B cell (primary cell): Measurements from ENCODE around the gene PRDM15. TPM values are rescaled to one million over a fixed set of nuclear protein-coding genes. Genes with fewer than 3 reads are reported as not detected.

Experiments used
- ATAC-seq: fragments of 200-7000 bp; cut with Tn5 transposase; one replicate; pipeline ENCODE4 v1.10.0; 2021; ENCODE audit warnings: low read depth, mild to moderate bottlenecking, moderate number of reproducible peaks, moderate library complexity
- CTCF ChIA-PET: fragments of 350-600 bp; sonication (Branson Sonifier 250); formaldehyde crosslinking; loops from one replicate; lab custom pipeline; 2021; ENCODE audit warnings: antibody characterized with exemption, inconsistent platforms; lab: Charles Lee
- POLR2A ChIA-PET: fragments of 350-600 bp; sonication (Branson Sonifier 250); formaldehyde crosslinking; loops from one replicate; lab custom pipeline; 2021; ENCODE audit warnings: antibody characterized with exemption; lab: Charles Lee
- DNase-seq: peaks from one replicate; pipeline ENCODE4 v3.0.0; 2013
- H2AFZ ChIP-seq: 2 replicates; pipeline ENCODE4 v1.6.1; 2012; ENCODE audit warnings: mild to moderate bottlenecking, low read depth, low read length; ENCODE audit not compliant: insufficient read depth, poor library complexity, severe bottlenecking
- H3K27ac ChIP-seq, 2 donors: 1 replicate in 1 of 2; 2 replicates in 1 of 2; pipeline ENCODE4 v1.5.1; 2012 to 2013; ENCODE audit warnings: low read length in 2 of 2, mild to moderate bottlenecking in 2 of 2, moderate library complexity in 1 of 2
- H3K27me3 ChIP-seq, 4 experiments: fragments of 200-600 bp in 1 of 4; sonication (generic) in 1 of 4; replicated peaks in 1 of 4; 1 replicate in 2 of 4; 2 replicates in 2 of 4; pipeline versions ENCODE4 v1.6.1 to v1.7.0; 2013 to 2016; ENCODE audit warnings: low read length in 3 of 4, mild to moderate bottlenecking in 2 of 4, mixed read lengths in 1 of 4, moderate library complexity in 1 of 4; ENCODE audit not compliant: insufficient read depth in 4 of 4, control insufficient read depth in 3 of 4; ENCODE audit errors: control extremely low read depth in 1 of 4
- H3K36me3 ChIP-seq, 2 experiments: replicated peaks in 1 of 2; 1 replicate in 1 of 2; 2 replicates in 1 of 2; pipeline versions ENCODE4 v1.6.1 to v1.7.1; 2013; ENCODE audit warnings: low read length in 1 of 2; ENCODE audit not compliant: insufficient read depth in 2 of 2, control insufficient read depth in 1 of 2; ENCODE audit errors: control extremely low read depth in 1 of 2, extremely low read depth in 1 of 2
- H3K4me1 ChIP-seq, 2 donors: fragments of 200-600 bp in 1 of 2; sonication (generic) in 1 of 2; 1 replicate in 1 of 2; 2 replicates in 1 of 2; pipeline versions ENCODE4 v1.5.1 to v1.6.1; 2013 to 2017; ENCODE audit warnings: low read length in 2 of 2; ENCODE audit not compliant: control insufficient read depth in 2 of 2, insufficient read depth in 2 of 2
- H3K4me2 ChIP-seq: replicated peaks from 2 replicates; pipeline ENCODE3; 2012; ENCODE audit warnings: mild to moderate bottlenecking, low read depth, low read length; ENCODE audit not compliant: poor library complexity, severe bottlenecking
- H3K4me3 ChIP-seq, 5 experiments: fragments of 200-600 bp in 1 of 5; sonication (generic) in 1 of 5; 1 replicate in 3 of 5; 2 replicates in 2 of 5; pipeline versions ENCODE4 v1.5.1 to v1.7.0; 2011 to 2016; ENCODE audit warnings: low read length in 4 of 5, mild to moderate bottlenecking in 4 of 5, low read depth in 2 of 5, control low read depth in 1 of 5, moderate library complexity in 1 of 5; ENCODE audit not compliant: insufficient read depth in 1 of 5; ENCODE audit errors: control extremely low read depth in 1 of 5, extremely low read depth in 1 of 5
- H3K79me2 ChIP-seq: fragments of 200-600 bp; sonication (generic); one replicate; pipeline ENCODE4 v1.6.0; 2016; ENCODE audit warnings: low read length; ENCODE audit not compliant: control insufficient read depth, insufficient read depth
- H3K9ac ChIP-seq: fragments of 200-600 bp; sonication (generic); 2 replicates; pipeline ENCODE4 v1.6.1; 2017; ENCODE audit warnings: mild to moderate bottlenecking, low read length, moderate library complexity
- H3K9me3 ChIP-seq, 3 donors: one replicate each; pipeline versions ENCODE4 v1.6.1 to v1.7.1; 2013; ENCODE audit warnings: low read length in 2 of 3; ENCODE audit not compliant: control insufficient read depth in 2 of 3, insufficient read depth in 1 of 3; ENCODE audit errors: control extremely low read depth in 1 of 3
- H4K20me1 ChIP-seq: 2 replicates; pipeline ENCODE4 v1.6.0; 2012; ENCODE audit warnings: mild to moderate bottlenecking, low read length; ENCODE audit not compliant: insufficient read depth, control insufficient read depth, poor library complexity, severe bottlenecking
- H3K27ac Mint-ChIP-seq: one replicate; pipeline ENCODE4 v1.8.0; 2021; ENCODE audit warnings: mixed read lengths
- H3K27me3 Mint-ChIP-seq: one replicate; pipeline ENCODE4 v1.8.0; 2021; ENCODE audit warnings: mixed read lengths
- H3K4me1 Mint-ChIP-seq: one replicate; pipeline ENCODE4 v1.8.0; 2021; ENCODE audit warnings: mixed read lengths
- H3K4me3 Mint-ChIP-seq: one replicate; pipeline ENCODE4 v1.8.0; 2021; ENCODE audit warnings: mixed read lengths
- H3K9me3 Mint-ChIP-seq: one replicate; pipeline ENCODE4 v1.8.0; 2022; ENCODE audit warnings: mixed read lengths; ENCODE audit not compliant: insufficient read depth
- EZH2 ChIP-seq: IDR thresholded peaks from 2 replicates; pipeline ENCODE4 v1.6.1; 2012; ENCODE audit warnings: borderline replicate concordance, low read depth, mild to moderate bottlenecking, moderate library complexity, low read length; ENCODE audit not compliant: insufficient read depth, poor library complexity, severe bottlenecking
- WGBS: methylation state at CpG from one replicate; pipeline ENCODE4 v1.1.5; 2013; ENCODE audit warnings: missing lambda C conversion rate; ENCODE audit not compliant: insufficient coverage; 5-methylcytosine and 5-hydroxymethylcytosine counted together
- intact Hi-C: fragments of 100-400 bp; cut with micrococcal nuclease; formaldehyde crosslinking; loops from one replicate; pipeline ENCODE4 v1.10.0; 2022
- polyA plus RNA-seq: library from polyadenylated mRNA; depleted of rRNA; stranded (reverse); fragments of >200 nt; gene quantifications from 2 replicates; pipeline ENCODE4 v1.2.3, GENCODE V29; 2012
- total RNA-seq, 2 donors: library from RNA; stranded (reverse); fragments of 120-200 nt in 1 of 2; gene quantifications; 1 replicate in 1 of 2; 2 replicates in 1 of 2; pipeline versions ENCODE4 v1.2.3 to v1.2.4, GENCODE V29; 2013 to 2022
- TF ChIP-seq, protein P1 (sequence below): fragments of 200-600 bp; IDR thresholded peaks from one replicate; pipeline ENCODE4 v1.8.0; 2022; ENCODE audit warnings: antibody characterized with exemption, mild to moderate bottlenecking

Gene PRDM15
- total and polyA plus RNA-seq, 2 donors (not counting 1 experiment from before 2014, with no cell fraction given), result 21.3 to 29.2 TPM

DNA sequence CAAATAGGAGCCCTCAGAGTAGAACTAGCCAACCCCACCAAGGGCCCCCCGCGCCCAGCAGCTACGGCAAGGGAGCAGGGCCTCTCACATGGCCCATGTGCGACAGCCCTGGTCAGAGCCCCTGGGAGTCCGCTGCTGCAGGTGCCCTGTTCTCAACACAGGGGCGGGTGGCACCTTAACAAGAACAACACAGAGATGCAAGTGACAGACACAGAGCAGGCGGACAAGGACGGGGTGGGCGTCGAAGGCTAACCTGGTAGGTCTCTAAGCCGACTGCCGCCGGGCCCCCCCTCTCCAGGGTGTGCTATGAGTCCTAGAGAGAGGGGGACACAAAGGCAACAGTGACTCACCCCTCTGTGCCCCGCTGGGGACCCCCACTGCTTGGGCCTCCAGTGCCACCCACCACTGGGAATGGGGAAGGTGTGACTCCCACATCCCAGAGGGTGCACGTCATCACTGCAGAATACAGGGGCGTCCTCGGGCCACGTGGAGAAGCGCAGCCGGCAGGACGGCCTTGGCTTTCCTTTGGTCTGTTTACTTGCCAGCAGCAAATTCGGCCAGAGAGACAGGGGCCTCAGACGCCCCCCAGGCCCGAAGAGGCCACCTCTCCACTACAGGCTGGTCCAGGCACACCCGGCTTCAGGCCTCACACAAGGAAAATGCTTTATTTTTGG is 44.8 kb downstream of the PRDM15 start:
- no peak overlapping the region for H3K27ac Mint-ChIP-seq
- peaks cover 47% of the 10 kb centered on the region for H3K4me1 Mint-ChIP-seq

More for the DNA sequence above, 44.8 kb downstream of the PRDM15 start:
- peak; percentile 9 for ATAC-seq
- H3K9me3 Mint-ChIP-seq, result no peaks in the 10 kb centered on the region
- intact Hi-C loops, result loop anchor here (5.0 kb wide), 1 partner anchor 33 kb away; no protein-coding TSS in a partner anchor
- no peak for DNase-seq
- CTCF ChIA-PET, result interaction anchor here (0.6 to 2.1 kb wide), 2 partner anchors 273 to 283 kb away, joined by 3 to 9 read pairs; no protein-coding TSS in a partner anchor
- Histone ChIP-seq H3K79me2 (no peaks in the 10 kb centered on the region), H3K4me3 (no peak overlapping the region), H3K27ac (peak overlapping the region in 1 of 2 donors; percentile 15), H2AFZ (no peak overlapping the region), H3K36me3 (peaks cover 6 to 49% of the 10 kb centered on the region in 2 experiments), H3K9me3 (no peaks in the 10 kb centered on the region), H3K27me3 (no peaks in the 10 kb centered on the region), H3K4me1 (peaks cover 6 to 42% of the 10 kb centered on the region in 2 donors), H3K4me2 (no peak overlapping the region), H4K20me1 (no peaks in the 10 kb centered on the region), H3K9ac (no peak overlapping the region)
- no peaks in the 10 kb centered on the region for H3K27me3 Mint-ChIP-seq
- TF ChIP-seq, protein P1, sequence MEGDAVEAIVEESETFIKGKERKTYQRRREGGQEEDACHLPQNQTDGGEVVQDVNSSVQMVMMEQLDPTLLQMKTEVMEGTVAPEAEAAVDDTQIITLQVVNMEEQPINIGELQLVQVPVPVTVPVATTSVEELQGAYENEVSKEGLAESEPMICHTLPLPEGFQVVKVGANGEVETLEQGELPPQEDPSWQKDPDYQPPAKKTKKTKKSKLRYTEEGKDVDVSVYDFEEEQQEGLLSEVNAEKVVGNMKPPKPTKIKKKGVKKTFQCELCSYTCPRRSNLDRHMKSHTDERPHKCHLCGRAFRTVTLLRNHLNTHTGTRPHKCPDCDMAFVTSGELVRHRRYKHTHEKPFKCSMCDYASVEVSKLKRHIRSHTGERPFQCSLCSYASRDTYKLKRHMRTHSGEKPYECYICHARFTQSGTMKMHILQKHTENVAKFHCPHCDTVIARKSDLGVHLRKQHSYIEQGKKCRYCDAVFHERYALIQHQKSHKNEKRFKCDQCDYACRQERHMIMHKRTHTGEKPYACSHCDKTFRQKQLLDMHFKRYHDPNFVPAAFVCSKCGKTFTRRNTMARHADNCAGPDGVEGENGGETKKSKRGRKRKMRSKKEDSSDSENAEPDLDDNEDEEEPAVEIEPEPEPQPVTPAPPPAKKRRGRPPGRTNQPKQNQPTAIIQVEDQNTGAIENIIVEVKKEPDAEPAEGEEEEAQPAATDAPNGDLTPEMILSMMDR, result no peak
- no peak for TF ChIP-seq EZH2
- WGBS, result 82% methylated on average over 20 of the region's 25 CpGs
- POLR2A ChIA-PET, result no interaction called here
- H3K4me3 Mint-ChIP-seq, result no peak overlapping the region
